SK-N-SH (cell line): ENCODE data around the gene DLGAP3. TPM values are rescaled to one million over a fixed set of nuclear protein-coding genes. Genes with fewer than 3 reads are reported as not detected.

Source experiments
- CTCF ChIA-PET: fragments of 300-600, 350-600 bp; formaldehyde crosslinking; extraction: SDS; loops from one replicate; lab custom pipeline; 2021; lab: Yijun Ruan, JAX
- POLR2A ChIA-PET: fragments of 350-600 bp; sonication (Branson Sonifier 250); formaldehyde crosslinking; extraction: SDS; loops from one replicate; lab custom pipeline; 2020; ENCODE audit warnings: antibody characterized with exemption, inconsistent platforms; lab: Yijun Ruan, JAX
- DNase-seq: peaks from one replicate; pipeline ENCODE4 v3.0.0; 2012
- H2AFZ ChIP-seq: fragments of 200-600 bp; sonication (generic); 2 replicates; pipeline ENCODE4 v1.8.1; 2016; ENCODE audit warnings: antibody characterized with exemption, mild to moderate bottlenecking, low read depth
- H3F3A ChIP-seq: fragments of 200-600 bp; sonication (generic); replicated peaks from 2 replicates; pipeline ENCODE3; 2016; ENCODE audit warnings: antibody characterized with exemption, mild to moderate bottlenecking; ENCODE audit not compliant: insufficient read depth
- H3K27ac ChIP-seq, 2 experiments: fragments of 200-500 bp in 1 of 2; fragments of 200-600 bp in 1 of 2; sonication (Bioruptor generic) in 1 of 2; sonication (generic), shearing (Covaris generic) in 1 of 2; 2 replicates each; pipeline versions ENCODE4 v1.5.1 to v1.6.1; 2014 to 2016; ENCODE audit warnings: low read depth in 2 of 2, inconsistent platforms in 1 of 2, low read length in 1 of 2, mild to moderate bottlenecking in 1 of 2, mixed read lengths in 1 of 2
- H3K27me3 ChIP-seq: fragments of 200-600 bp; sonication (generic), shearing (Covaris generic); 2 replicates; pipeline ENCODE4 v1.6.1; 2016; ENCODE audit warnings: mixed run types; ENCODE audit not compliant: insufficient read depth
- H3K36me3 ChIP-seq, 2 experiments: fragments of 200-500 bp in 1 of 2; fragments of 200-600 bp in 1 of 2; sonication (Bioruptor generic) in 1 of 2; sonication (generic) in 1 of 2; replicated peaks in 1 of 2; 2 replicates each; pipeline versions ENCODE3 to v1.5.1; 2014 to 2016; ENCODE audit warnings: low read length in 1 of 2, mild to moderate bottlenecking in 1 of 2; ENCODE audit not compliant: insufficient read depth in 2 of 2, control insufficient read depth in 1 of 2
- H3K4me1 ChIP-seq, 2 experiments: fragments of 200-500 bp in 1 of 2; fragments of 200-600 bp in 1 of 2; sonication (Bioruptor generic) in 1 of 2; sonication (generic), shearing (Covaris generic) in 1 of 2; 2 replicates each; pipeline versions ENCODE4 v1.5.1 to v1.6.1; 2014 to 2016; ENCODE audit warnings: low read depth in 1 of 2, low read length in 1 of 2, mixed run types in 1 of 2; ENCODE audit not compliant: insufficient read depth in 2 of 2, control insufficient read depth in 1 of 2
- H3K4me2 ChIP-seq: fragments of 200-600 bp; sonication (generic), shearing (Covaris generic); 2 replicates; pipeline ENCODE4 v1.6.1; 2017; ENCODE audit warnings: mixed run types
- H3K4me3 ChIP-seq, 2 experiments: fragments of 200-500 bp in 1 of 2; fragments of 200-600 bp in 1 of 2; sonication (Bioruptor generic) in 1 of 2; sonication (generic), shearing (Covaris generic) in 1 of 2; 2 replicates each; pipeline versions ENCODE4 v1.5.1 to v1.8.1; 2014 to 2016; ENCODE audit warnings: low read depth in 2 of 2, inconsistent platforms in 1 of 2, low read length in 1 of 2, mild to moderate bottlenecking in 1 of 2, mixed read lengths in 1 of 2, moderate library complexity in 1 of 2
- H3K79me2 ChIP-seq: fragments of 200-600 bp; sonication (generic); 2 replicates; pipeline ENCODE4 v1.8.1; 2017; ENCODE audit warnings: mild to moderate bottlenecking; ENCODE audit not compliant: insufficient read depth
- H3K9ac ChIP-seq: fragments of 200-600 bp; sonication (generic); 2 replicates; pipeline ENCODE4 v1.6.1; 2017; ENCODE audit warnings: mixed run types
- H3K9me2 ChIP-seq: fragments of 200-600 bp; sonication (generic); 2 replicates; pipeline ENCODE4 v1.6.1; 2017; ENCODE audit warnings: mixed run types
- H3K9me3 ChIP-seq: fragments of 200-600 bp; sonication (generic); 2 replicates; pipeline ENCODE4 v1.6.1; 2017; ENCODE audit warnings: mixed run types, mild to moderate bottlenecking, moderate library complexity
- H4K20me1 ChIP-seq: fragments of 200-600 bp; sonication (generic); 2 replicates; pipeline ENCODE4 v1.6.1; 2017; ENCODE audit warnings: mild to moderate bottlenecking, mixed run types; ENCODE audit not compliant: insufficient read depth
- CHD2 ChIP-seq: fragments of 150-350 bp; IDR thresholded peaks from 2 replicates; pipeline ENCODE4 v1.6.1; 2018; ENCODE audit warnings: low read length; ENCODE audit not compliant: partially characterized antibody
- ELF1 ChIP-seq: IDR thresholded peaks from 2 replicates; pipeline ENCODE4 v1.4.0; 2012
- IRF3 ChIP-seq: fragments of 150-350 bp; IDR thresholded peaks from 2 replicates; pipeline ENCODE4 v1.6.1; 2016; ENCODE audit warnings: mild to moderate bottlenecking, low read depth, low read length
- MEF2A ChIP-seq: IDR thresholded peaks from 2 replicates; pipeline ENCODE4 v1.4.0; 2012; ENCODE audit warnings: low read depth, borderline replicate concordance
- NFIC ChIP-seq: IDR thresholded peaks from 2 replicates; pipeline ENCODE4 v1.4.0; 2012; ENCODE audit warnings: borderline replicate concordance
- RCOR1 ChIP-seq: fragments of 150-350 bp; IDR thresholded peaks from 2 replicates; pipeline ENCODE4 v1.6.1; 2017; ENCODE audit warnings: antibody characterized with exemption, low read length
- REST ChIP-seq: IDR thresholded peaks from 2 replicates; pipeline ENCODE4 v1.6.1; 2012; ENCODE audit warnings: mild to moderate bottlenecking, low read depth, low read length, moderate library complexity
- RXRA ChIP-seq: IDR thresholded peaks from 2 replicates; pipeline ENCODE4 v1.4.0; 2012; ENCODE audit warnings: low read depth, mild to moderate bottlenecking, borderline replicate concordance
- SIN3A ChIP-seq: IDR thresholded peaks from 2 replicates; pipeline ENCODE4 v1.6.1; 2012; ENCODE audit warnings: low read depth, mild to moderate bottlenecking, low read length, moderate library complexity, borderline replicate concordance
- TAF1 ChIP-seq: IDR thresholded peaks from 2 replicates; pipeline ENCODE4 v1.6.1; 2012; ENCODE audit warnings: low read depth, mild to moderate bottlenecking, low read length, moderate library complexity, borderline replicate concordance
- TEAD4 ChIP-seq: IDR thresholded peaks from 2 replicates; pipeline ENCODE4 v1.4.0; 2012; ENCODE audit warnings: mild to moderate bottlenecking, borderline replicate concordance; ENCODE audit not compliant: insufficient read depth
- WGBS: methylation state at CpG from one replicate; pipeline ENCODE4 v1.1.6; 2017; ENCODE audit warnings: low lambda C conversion rate; 5-methylcytosine and 5-hydroxymethylcytosine counted together
- polyA plus RNA-seq, 3 experiments: library from polyadenylated mRNA; depleted of rRNA; stranded (reverse); fragments of >200 nt; gene quantifications; 2 replicates each; pipeline ENCODE4 v1.2.3, GENCODE V29; 2012

Gene DLGAP3
- polyA plus RNA-seq, 1 of the 3 experiments (the other 2 are of a cell fraction): 0.15 TPM

GRCh38 chr1:34924759-34925555 lies 4.5 kb downstream of the DLGAP3 start:
- Histone ChIP-seq H3K9ac (no peak overlapping the region), H3K27me3 (peaks cover 15% of the 10 kb centered on the region), H4K20me1 (no peaks in the 10 kb centered on the region), H3K9me2 (no peaks in the 10 kb centered on the region), H3K4me1 (peaks cover 0 to 3% of the 10 kb centered on the region in 2 experiments; a peak in 1 of 4 replicates), H3K9me3 (no peaks in the 10 kb centered on the region), H3K4me3 (no peak overlapping the region), H3K27ac (no peak overlapping the region), H3K4me2 (no peak overlapping the region), H3K36me3 (no peaks in the 10 kb centered on the region), H3F3A (no peaks in the 10 kb centered on the region), H3K79me2 (no peaks in the 10 kb centered on the region), H2AFZ (no peak overlapping the region)
- ChIA-PET CTCF (interaction anchor here (1.6 to 2.4 kb wide), 3 partner anchors 58 to 72 kb away, joined by 5 to 14 read pairs (median 9); no protein-coding TSS in a partner anchor), POLR2A (no interaction called here)
- no peak for DNase-seq
- 28% methylated on average over 15 of the region's 16 CpGs for WGBS
- TF ChIP-seq SIN3A: peak; percentile 86; the same call in 1 of the 2 replicates
- TF ChIP-seq REST: peak; percentile 100
- no peak for TF ChIP-seq NFIC
- no peak for TF ChIP-seq RXRA

GRCh38 chr1:34923490-34923889 lies 6.0 kb downstream of the DLGAP3 start:
- H3K4me3 ChIP-seq: no peak overlapping the region
- H3K4me2 ChIP-seq: no peak overlapping the region
- H3K9me3 ChIP-seq: no peaks in the 10 kb centered on the region
- no peaks in the 10 kb centered on the region for H4K20me1 ChIP-seq
- DNase-seq: peak; percentile 3
- ChIA-PET CTCF (interaction anchor here (2.4 kb wide), 1 partner anchor 71 kb away, joined by 9 read pairs; no protein-coding TSS in a partner anchor), POLR2A (no interaction called here)
- H3K4me1 ChIP-seq: no peaks in the 10 kb centered on the region; a peak in 1 of 4 replicates
- H3K79me2 ChIP-seq: no peaks in the 10 kb centered on the region
- H3K9ac ChIP-seq: no peak overlapping the region
- no peak overlapping the region for H3K27ac ChIP-seq
- H3K9me2 ChIP-seq: no peaks in the 10 kb centered on the region
- H3F3A ChIP-seq: no peaks in the 10 kb centered on the region
- H2AFZ ChIP-seq: no peak overlapping the region
- no peaks in the 10 kb centered on the region for H3K36me3 ChIP-seq
- H3K27me3 ChIP-seq: peaks cover 7% of the 10 kb centered on the region; the same call in 1 of the 2 replicates
- TF ChIP-seq MEF2A (no peak), IRF3 (no peak), REST (no peak), RCOR1 (no peak), TEAD4 (no peak), ELF1 (no peak), TAF1 (no peak), CHD2 (no peak)
- TF ChIP-seq, all 33 proteins: peak for 0
